Endodermal cell (in vitro differentiated cells): ENCODE results near the gene TBX1. TPM values are rescaled to one million over a fixed set of nuclear protein-coding genes. Genes with fewer than 3 reads are reported as not detected.

Experiments used
- DNase-seq: peaks from one replicate; pipeline ENCODE4 v3.0.0-alpha.2; 2017
- H3K27ac ChIP-seq: 2 replicates; pipeline ENCODE4 v1.5.1; 2013; ENCODE audit warnings: mild to moderate bottlenecking, low read depth, low read length, moderate library complexity
- H3K27me3 ChIP-seq: 2 replicates; pipeline ENCODE4 v1.6.1; 2013; ENCODE audit warnings: mild to moderate bottlenecking, low read length, moderate library complexity; ENCODE audit not compliant: insufficient read depth, control insufficient read depth, poor library complexity, severe bottlenecking
- H3K36me3 ChIP-seq: 2 replicates; pipeline ENCODE4 v1.7.0; 2013; ENCODE audit warnings: mild to moderate bottlenecking, low read length, moderate library complexity; ENCODE audit not compliant: control insufficient read depth, insufficient read depth
- H3K4me1 ChIP-seq: one replicate; pipeline ENCODE4 v1.7.0; 2013; ENCODE audit warnings: low read length; ENCODE audit not compliant: control insufficient read depth, insufficient read depth
- H3K4me3 ChIP-seq: 2 replicates; pipeline ENCODE4 v1.5.1; 2013; ENCODE audit warnings: mild to moderate bottlenecking, low read length, moderate library complexity
- H3K9ac ChIP-seq: 2 replicates; pipeline ENCODE4 v1.6.1; 2013; ENCODE audit warnings: mild to moderate bottlenecking, low read length, moderate library complexity; ENCODE audit not compliant: poor library complexity, severe bottlenecking; ENCODE audit errors: extremely low read depth
- H3K9me3 ChIP-seq: 2 replicates; pipeline ENCODE4 v1.6.1; 2013; ENCODE audit warnings: mild to moderate bottlenecking, low read length, moderate library complexity; ENCODE audit not compliant: control insufficient read depth
- H3K27ac Mint-ChIP-seq: 2 replicates; pipeline ENCODE4 v1.8.0; 2020; ENCODE audit warnings: mixed read lengths
- H3K27me3 Mint-ChIP-seq: 2 replicates; pipeline ENCODE4 v1.8.0; 2021; ENCODE audit warnings: mild to moderate bottlenecking, mixed read lengths; ENCODE audit not compliant: insufficient read depth
- H3K36me3 Mint-ChIP-seq: 2 replicates; pipeline ENCODE4 v1.8.0; 2020; ENCODE audit warnings: low read depth, mixed read lengths
- H3K4me1 Mint-ChIP-seq: 2 replicates; pipeline ENCODE4 v1.8.0; 2020; ENCODE audit warnings: mixed read lengths
- H3K4me3 Mint-ChIP-seq: 2 replicates; pipeline ENCODE4 v1.8.0; 2020; ENCODE audit warnings: mild to moderate bottlenecking, moderate library complexity, mixed read lengths
- H3K9me3 Mint-ChIP-seq: 2 replicates; pipeline ENCODE4 v1.8.0; 2020; ENCODE audit warnings: mild to moderate bottlenecking, mixed read lengths
- WGBS, 2 experiments: methylation state at CpG; one replicate each; pipeline versions ENCODE4 v1.1.5 to v1.1.7; 2013; ENCODE audit warnings: missing lambda C conversion rate in 2 of 2, mixed read lengths in 1 of 2; ENCODE audit not compliant: insufficient coverage in 1 of 2, insufficient read length in 1 of 2; 5-methylcytosine and 5-hydroxymethylcytosine counted together
- total RNA-seq, 2 donors: library from RNA; stranded (reverse); fragmentation: NEBNext Ultra II Directional in 1 of 2; extraction: Animal tissue kit (Norgen Biotek cat#: 25700) in 1 of 2; gene quantifications; 2 replicates in 1 of 2; 3 replicates in 1 of 2; pipeline ENCODE4 v1.2.1, GENCODE V29; 2021
- TF ChIP-seq, protein P1 (sequence below): fragments of 200-600 bp; sonication (generic); conservative IDR thresholded peaks from 2 replicates; pipeline ENCODE4 v1.5.0; 2021; ENCODE audit warnings: antibody characterized with exemption, mild to moderate bottlenecking

The TBX1 gene
- total RNA-seq, 2 donors from 2014 or later = 1.3 TPM; not detected in 1

DNA sequence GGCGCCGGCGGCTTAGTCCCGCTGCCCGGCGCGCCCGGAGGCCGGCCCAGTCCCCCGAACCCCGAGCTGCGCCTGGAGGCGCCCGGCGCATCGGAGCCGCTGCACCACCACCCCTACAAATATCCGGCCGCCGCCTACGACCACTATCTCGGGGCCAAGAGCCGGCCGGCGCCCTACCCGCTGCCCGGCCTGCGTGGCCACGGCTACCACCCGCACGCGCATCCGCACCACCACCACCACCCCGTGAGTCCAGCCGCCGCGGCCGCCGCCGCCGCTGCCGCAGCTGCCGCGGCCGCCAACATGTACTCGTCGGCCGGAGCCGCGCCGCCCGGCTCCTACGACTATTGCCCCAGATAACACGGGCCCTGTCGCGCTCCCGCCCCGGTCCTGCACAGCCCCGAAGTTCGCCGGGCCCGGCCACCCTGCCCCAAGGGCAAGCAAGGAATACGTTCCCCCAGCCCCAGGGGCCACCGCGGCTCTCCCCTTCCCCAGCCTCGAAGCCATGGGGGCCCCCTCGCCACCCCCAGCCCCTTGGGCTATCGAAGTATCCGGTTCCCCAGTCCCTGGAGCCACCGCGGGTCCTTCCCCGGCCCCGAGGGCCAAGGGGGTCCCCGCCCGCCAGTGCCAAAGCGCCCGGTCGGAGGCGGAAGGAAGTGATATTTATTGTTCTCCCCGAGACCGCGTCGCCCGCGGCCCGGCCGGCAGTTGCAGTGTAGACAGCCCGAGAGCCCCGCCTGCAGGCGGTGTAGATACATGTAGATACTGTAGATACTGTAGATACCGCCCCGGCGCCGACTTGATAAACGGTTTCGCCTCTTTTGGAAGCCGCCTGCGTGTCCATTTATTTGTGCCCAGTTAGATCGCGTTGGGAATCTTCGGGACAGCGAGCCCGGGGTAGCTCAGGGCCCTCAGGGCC is 6.2 kb downstream of the TBX1 start:
- Histone ChIP-seq H3K4me3 (no peak overlapping the region), H3K27ac (no peak overlapping the region), H3K4me1 (no peaks in the 10 kb centered on the region), H3K36me3 (no peaks in the 10 kb centered on the region), H3K9me3 (no peaks in the 10 kb centered on the region), H3K9ac (no peak overlapping the region), H3K27me3 (peaks cover 100% of the 10 kb centered on the region)
- TF ChIP-seq, protein P1, sequence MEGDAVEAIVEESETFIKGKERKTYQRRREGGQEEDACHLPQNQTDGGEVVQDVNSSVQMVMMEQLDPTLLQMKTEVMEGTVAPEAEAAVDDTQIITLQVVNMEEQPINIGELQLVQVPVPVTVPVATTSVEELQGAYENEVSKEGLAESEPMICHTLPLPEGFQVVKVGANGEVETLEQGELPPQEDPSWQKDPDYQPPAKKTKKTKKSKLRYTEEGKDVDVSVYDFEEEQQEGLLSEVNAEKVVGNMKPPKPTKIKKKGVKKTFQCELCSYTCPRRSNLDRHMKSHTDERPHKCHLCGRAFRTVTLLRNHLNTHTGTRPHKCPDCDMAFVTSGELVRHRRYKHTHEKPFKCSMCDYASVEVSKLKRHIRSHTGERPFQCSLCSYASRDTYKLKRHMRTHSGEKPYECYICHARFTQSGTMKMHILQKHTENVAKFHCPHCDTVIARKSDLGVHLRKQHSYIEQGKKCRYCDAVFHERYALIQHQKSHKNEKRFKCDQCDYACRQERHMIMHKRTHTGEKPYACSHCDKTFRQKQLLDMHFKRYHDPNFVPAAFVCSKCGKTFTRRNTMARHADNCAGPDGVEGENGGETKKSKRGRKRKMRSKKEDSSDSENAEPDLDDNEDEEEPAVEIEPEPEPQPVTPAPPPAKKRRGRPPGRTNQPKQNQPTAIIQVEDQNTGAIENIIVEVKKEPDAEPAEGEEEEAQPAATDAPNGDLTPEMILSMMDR = peak; percentile 73
- no peak overlapping the region for H3K4me3 Mint-ChIP-seq
- no peaks in the 10 kb centered on the region for H3K36me3 Mint-ChIP-seq
- peak; percentile 80 for DNase-seq
- H3K27me3 Mint-ChIP-seq = peaks cover 89% of the 10 kb centered on the region
- no peak overlapping the region for H3K27ac Mint-ChIP-seq
- whole genome bisulfite sequencing, 2 experiments = 4 to 6% methylated on average over 40 to 103 of the region's 103 CpGs
- peaks cover 1% of the 10 kb centered on the region for H3K4me1 Mint-ChIP-seq
- no peaks in the 10 kb centered on the region for H3K9me3 Mint-ChIP-seq

DNA sequence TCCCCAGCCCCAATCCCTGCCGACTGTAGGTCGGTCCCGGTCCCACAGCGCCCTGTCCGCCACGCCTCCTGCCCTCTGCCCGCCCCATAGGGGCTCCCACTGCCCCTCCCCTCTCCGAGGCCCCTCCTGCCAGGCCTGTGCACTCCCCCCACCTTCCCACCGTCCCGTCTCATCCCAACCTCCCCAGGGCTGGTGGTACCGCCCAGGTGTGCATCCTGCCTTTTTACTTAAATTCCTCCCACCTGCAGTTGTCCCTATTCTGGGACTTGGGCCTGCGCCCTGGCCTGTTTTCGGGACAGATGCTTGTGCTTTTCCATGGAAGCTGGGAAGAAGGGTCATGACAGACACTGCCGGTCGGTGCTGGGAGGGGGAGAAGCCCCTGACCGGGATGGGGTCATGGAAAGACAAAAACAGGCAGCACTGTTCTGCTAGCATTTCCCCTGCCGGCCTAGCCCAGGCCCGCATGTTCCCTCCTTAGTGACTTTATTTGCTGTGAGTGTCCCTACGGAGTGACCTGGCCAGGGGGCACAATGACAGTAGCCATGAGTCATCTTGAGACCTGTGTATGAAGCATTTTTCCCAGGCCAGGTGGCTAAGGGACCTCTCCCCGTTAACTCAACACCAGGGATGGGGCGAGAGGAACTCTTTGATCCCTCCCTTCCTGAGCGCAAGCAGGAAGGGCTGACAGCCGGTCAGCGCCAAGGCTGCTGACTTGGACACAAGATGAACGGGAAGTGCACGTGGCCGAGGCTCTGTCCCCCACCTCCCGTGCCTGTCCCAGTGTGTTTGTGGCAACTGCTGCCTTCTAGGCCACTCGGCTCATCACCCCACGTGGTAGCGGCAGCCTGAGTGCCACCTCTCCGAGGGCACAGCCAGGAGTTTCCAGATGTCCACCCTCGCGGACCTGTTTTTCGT is 7.1 kb downstream of the TBX1 start:
- H3K27me3 ChIP-seq = peaks cover 100% of the 10 kb centered on the region
- TF ChIP-seq, protein P1 = no peak
- Mint-ChIP-seq H3K4me3 (no peak overlapping the region), H3K27me3 (peaks cover 86% of the 10 kb centered on the region), H3K36me3 (no peaks in the 10 kb centered on the region), H3K27ac (no peak overlapping the region), H3K4me1 (peaks cover 1% of the 10 kb centered on the region), H3K9me3 (no peaks in the 10 kb centered on the region)
- H3K27ac ChIP-seq = no peak overlapping the region
- no peaks in the 10 kb centered on the region for H3K9me3 ChIP-seq
- DNase-seq = peak; percentile 72
- 27 to 40% methylated on average over 21 to 35 of the region's 35 CpGs for WGBS, 2 experiments
- no peak overlapping the region for H3K4me3 ChIP-seq
- no peaks in the 10 kb centered on the region for H3K36me3 ChIP-seq
- H3K4me1 ChIP-seq = no peaks in the 10 kb centered on the region
- H3K9ac ChIP-seq = no peak overlapping the region

DNA sequence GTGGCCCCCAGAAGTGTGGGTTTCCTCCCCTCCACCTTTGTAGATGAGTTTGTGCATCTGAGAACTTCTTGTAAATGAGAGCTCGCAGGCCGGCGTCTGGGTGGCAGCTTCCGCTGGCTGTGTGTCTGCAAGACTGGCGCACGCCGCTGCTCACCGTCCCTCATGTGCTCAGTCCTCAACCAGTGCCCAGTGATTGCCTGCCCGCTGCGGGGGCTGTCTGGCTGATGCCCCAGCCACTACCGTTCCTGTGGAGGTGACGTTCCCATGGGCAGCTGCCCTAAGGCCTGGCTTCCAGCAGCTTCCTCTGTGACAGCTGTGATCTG is 8.8 kb downstream of the TBX1 start:
- Mint-ChIP-seq H3K4me3 (no peak overlapping the region), H3K36me3 (no peaks in the 10 kb centered on the region), H3K27ac (no peak overlapping the region), H3K27me3 (peaks cover 78% of the 10 kb centered on the region), H3K9me3 (no peaks in the 10 kb centered on the region), H3K4me1 (peaks cover 1% of the 10 kb centered on the region)
- Histone ChIP-seq H3K27ac (no peak overlapping the region), H3K4me3 (no peak overlapping the region), H3K4me1 (no peaks in the 10 kb centered on the region), H3K9ac (no peak overlapping the region), H3K27me3 (peaks cover 94% of the 10 kb centered on the region), H3K36me3 (no peaks in the 10 kb centered on the region), H3K9me3 (no peaks in the 10 kb centered on the region)
- no peak for DNase-seq
- TF ChIP-seq, protein P1 = no peak
- WGBS, 2 experiments = 94 to 97% methylated on average over 9 to 12 of the region's 12 CpGs
